Karpas-422 (cell line): ENCODE results near the gene ASXL1. TPM values are rescaled to one million over a fixed set of nuclear protein-coding genes. Genes with fewer than 3 reads are reported as not detected.
"Not testable (repeated sequence)": the region's sequence is repeated elsewhere in the genome, so short reads cannot be mapped to it uniquely, and the experiment has no call there.

Experiments used
- DNase-seq: peaks from one replicate; pipeline ENCODE4 v3.0.0-alpha.2; 2015
- H2AFZ ChIP-seq: fragments of 200-600 bp; sonication (generic); 2 replicates; pipeline ENCODE4 v1.6.1; 2014; ENCODE audit warnings: antibody characterized with exemption, low read length, mixed read lengths
- H3K27ac ChIP-seq: fragments of 200-600 bp; sonication (generic); 2 replicates; pipeline ENCODE4 v1.5.1; 2014; ENCODE audit warnings: mild to moderate bottlenecking, low read length, moderate library complexity
- H3K27me3 ChIP-seq: fragments of 200-600 bp; sonication (generic); 2 replicates; pipeline ENCODE4 v1.6.1; 2014; ENCODE audit warnings: low read length, mixed read lengths
- H3K36me3 ChIP-seq: fragments of 200-600 bp; sonication (generic); 2 replicates; pipeline ENCODE4 v1.6.1; 2014; ENCODE audit warnings: low read length, mixed read lengths; ENCODE audit not compliant: insufficient read depth
- H3K4me1 ChIP-seq: fragments of 200-600 bp; sonication (generic); 2 replicates; pipeline ENCODE4 v1.6.1; 2014; ENCODE audit warnings: mild to moderate bottlenecking, low read length, mixed read lengths
- H3K4me2 ChIP-seq: fragments of 200-600 bp; sonication (generic); 2 replicates; pipeline ENCODE4 v1.6.1; 2014; ENCODE audit warnings: low read length, low read depth, mild to moderate bottlenecking; ENCODE audit not compliant: poor library complexity, severe bottlenecking
- H3K4me3 ChIP-seq: fragments of 200-600 bp; sonication (generic); 2 replicates; pipeline ENCODE4 v1.5.1; 2014; ENCODE audit warnings: mild to moderate bottlenecking, antibody characterized with exemption, low read length, mixed read lengths
- H3K79me2 ChIP-seq: fragments of 200-600 bp; sonication (generic); 2 replicates; pipeline ENCODE4 v1.6.1; 2014; ENCODE audit warnings: mild to moderate bottlenecking, low read length, mixed read lengths
- H3K9ac ChIP-seq: fragments of 200-600 bp; sonication (generic); 2 replicates; pipeline ENCODE4 v1.6.0; 2014; ENCODE audit warnings: low read length
- H3K9me2 ChIP-seq: fragments of 200-600 bp; sonication (generic), shearing (Covaris generic); replicated peaks from 2 replicates; pipeline ENCODE4 v1.6.0; 2014; ENCODE audit warnings: mild to moderate bottlenecking, low read length, moderate library complexity; ENCODE audit not compliant: insufficient read depth
- H3K9me3 ChIP-seq: fragments of 300-700, 200-600 bp; sonication (generic); 2 replicates; pipeline ENCODE4 v1.6.1; 2014; ENCODE audit warnings: low read length, mixed read lengths
- H4K20me1 ChIP-seq: fragments of 200-600 bp; sonication (generic); 2 replicates; pipeline ENCODE4 v1.6.1; 2014; ENCODE audit warnings: mild to moderate bottlenecking, antibody characterized with exemption, low read length, low read depth; ENCODE audit not compliant: insufficient read depth
- total RNA-seq: library from RNA; depleted of rRNA; stranded (reverse); fragments of >200 nt; shearing (Covaris generic); gene quantifications from 2 replicates; pipeline ENCODE4 v1.2.3, GENCODE V29; 2014; ENCODE audit warnings: low replicate concordance

Gene ASXL1
- total RNA-seq, 1 experiment from 2014 or later, result 39.9 TPM

DNA sequence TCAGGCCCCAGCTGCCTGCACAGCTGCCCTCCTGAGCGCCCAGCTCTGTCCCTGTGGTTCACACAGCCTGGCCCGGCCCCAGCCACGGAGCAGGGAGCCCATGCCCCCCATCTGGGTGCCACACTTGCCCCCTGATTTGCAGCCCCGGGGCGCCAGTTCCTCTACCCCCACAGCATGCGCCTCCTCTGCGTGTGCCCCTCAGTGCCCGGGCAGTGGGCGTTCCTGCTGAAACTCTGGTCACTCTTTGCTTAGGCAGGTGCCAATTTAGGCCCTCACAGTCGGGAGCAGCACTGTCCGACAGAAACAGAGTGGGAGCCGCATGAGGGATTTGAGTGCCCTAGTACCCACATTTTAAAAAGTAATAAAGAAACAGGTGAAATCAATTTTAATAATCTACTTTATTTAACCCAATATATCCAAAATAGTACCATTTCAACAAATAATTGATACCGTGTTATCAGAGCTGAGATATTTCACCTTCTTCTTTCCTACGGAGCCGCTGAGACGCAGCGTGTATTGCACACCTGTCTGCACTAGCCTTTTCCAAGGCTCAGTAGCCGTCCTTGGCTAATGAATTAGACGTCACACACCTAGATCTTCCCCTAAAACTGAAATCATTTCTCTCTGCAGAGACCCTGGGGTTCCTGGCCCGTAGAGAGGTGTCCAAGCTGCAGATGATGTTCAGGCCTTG, 106.4 kb downstream of the ASXL1 start:
- H3K27ac ChIP-seq, result no peak overlapping the region
- no peaks in the 10 kb centered on the region for H3K27me3 ChIP-seq
- no peaks in the 10 kb centered on the region for H3K79me2 ChIP-seq
- no peak for DNase-seq
- no peak overlapping the region for H3K9ac ChIP-seq
- no peak overlapping the region for H3K4me3 ChIP-seq
- no peaks in the 10 kb centered on the region for H3K36me3 ChIP-seq
- H3K4me1 ChIP-seq, result peaks cover 4% of the 10 kb centered on the region; the same call in 1 of the 2 replicates
- no peaks in the 10 kb centered on the region for H3K9me2 ChIP-seq
- H3K4me2 ChIP-seq, result no peak overlapping the region
- H3K9me3 ChIP-seq, result no peaks in the 10 kb centered on the region
- H4K20me1 ChIP-seq, result no peaks in the 10 kb centered on the region
- no peak overlapping the region for H2AFZ ChIP-seq

DNA sequence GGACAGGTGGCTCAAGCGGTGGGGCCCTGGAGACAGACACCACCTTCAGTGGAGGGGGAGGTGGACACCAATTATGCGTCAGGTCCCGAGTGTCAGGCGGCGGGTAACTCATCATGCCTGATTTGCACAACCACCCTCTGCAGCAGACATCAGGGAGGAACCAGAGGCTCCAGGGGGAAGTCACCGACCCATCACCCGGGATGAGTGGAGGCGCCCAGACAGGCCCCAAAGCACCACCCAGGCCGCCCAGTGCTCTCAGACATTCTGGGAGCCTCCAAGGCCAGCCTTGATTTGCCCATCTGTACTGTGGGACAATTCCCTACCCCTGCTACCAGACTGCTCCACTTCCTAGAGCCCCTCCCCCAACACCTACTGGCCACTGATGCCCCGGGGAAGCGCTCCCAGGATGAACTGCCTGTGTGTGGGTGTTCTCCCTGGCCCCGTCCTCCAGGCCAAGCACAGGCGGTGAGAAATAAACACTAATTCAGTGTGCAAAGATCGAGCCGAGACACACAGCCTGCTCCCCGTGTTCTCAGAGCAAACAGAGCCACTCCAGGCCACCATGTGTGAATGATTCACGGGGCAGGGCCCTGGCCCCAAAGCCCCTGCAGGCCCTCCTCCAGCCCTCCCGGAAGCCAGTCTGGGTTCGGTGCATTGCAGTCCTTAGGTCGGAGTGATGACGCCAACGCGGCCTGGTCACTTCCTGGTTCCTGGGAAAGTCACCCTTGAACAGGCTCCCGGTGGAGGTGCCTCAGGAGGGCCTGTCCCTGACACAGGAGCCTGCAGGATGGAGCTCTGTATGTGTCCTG, 107.2 kb downstream of the ASXL1 start:
- Histone ChIP-seq H3K4me3 (no peak overlapping the region), H3K9me3 (no peaks in the 10 kb centered on the region), H3K9ac (no peak overlapping the region), H4K20me1 (no peaks in the 10 kb centered on the region), H3K27me3 (no peaks in the 10 kb centered on the region), H3K9me2 (no peaks in the 10 kb centered on the region), H3K27ac (no peak overlapping the region), H2AFZ (no peak overlapping the region), H3K4me2 (no peak overlapping the region), H3K4me1 (peaks cover 4% of the 10 kb centered on the region; the same call in 1 of the 2 replicates), H3K79me2 (no peaks in the 10 kb centered on the region), H3K36me3 (no peaks in the 10 kb centered on the region)
- DNase-seq, result no peak

DNA sequence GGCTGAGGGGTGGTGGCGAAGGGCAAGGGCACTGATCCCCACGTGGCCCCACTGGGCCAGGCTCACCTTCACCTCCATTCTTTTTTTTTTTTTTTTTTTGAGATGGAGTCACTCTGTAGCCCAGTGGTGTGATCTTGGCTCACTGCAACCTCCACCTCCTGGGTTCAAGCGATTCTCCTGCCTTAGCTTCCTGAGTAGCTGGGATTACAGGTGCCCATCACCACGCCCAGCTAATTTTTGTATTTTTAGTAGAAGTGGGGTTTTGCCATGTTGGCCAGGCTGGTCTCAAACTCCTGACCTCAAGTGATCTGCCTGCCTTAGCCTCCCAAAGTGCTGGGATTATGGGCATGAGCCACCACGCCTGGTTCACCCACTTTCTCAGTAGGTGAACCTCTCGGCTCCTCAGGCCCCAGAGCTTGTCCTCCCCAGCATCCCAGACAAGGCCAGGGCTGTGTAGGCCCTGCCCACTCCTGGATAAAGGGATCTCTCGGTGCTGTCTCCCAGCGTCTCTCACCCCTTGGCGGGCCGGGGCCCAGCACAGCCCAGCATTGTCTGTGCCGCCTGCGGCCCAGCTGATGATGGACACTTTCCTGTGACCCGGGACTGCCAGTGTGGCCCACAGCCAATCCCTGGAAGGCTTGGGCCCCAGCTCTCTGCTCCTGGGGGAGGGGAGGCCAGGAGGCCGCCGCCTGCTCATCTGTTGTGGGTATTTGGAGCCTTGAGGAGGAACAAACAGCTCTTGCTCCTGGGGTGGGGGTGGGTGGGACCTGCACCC, 108.0 kb downstream of the ASXL1 start:
- not testable (repeated sequence) for H4K20me1 ChIP-seq, H3K4me2 ChIP-seq, H3K9ac ChIP-seq, H3K4me1 ChIP-seq, H3K9me3 ChIP-seq, H3K79me2 ChIP-seq, H3K4me3 ChIP-seq, H3K27me3 ChIP-seq, DNase-seq, H2AFZ ChIP-seq, H3K9me2 ChIP-seq, H3K36me3 ChIP-seq, H3K27ac ChIP-seq

DNA sequence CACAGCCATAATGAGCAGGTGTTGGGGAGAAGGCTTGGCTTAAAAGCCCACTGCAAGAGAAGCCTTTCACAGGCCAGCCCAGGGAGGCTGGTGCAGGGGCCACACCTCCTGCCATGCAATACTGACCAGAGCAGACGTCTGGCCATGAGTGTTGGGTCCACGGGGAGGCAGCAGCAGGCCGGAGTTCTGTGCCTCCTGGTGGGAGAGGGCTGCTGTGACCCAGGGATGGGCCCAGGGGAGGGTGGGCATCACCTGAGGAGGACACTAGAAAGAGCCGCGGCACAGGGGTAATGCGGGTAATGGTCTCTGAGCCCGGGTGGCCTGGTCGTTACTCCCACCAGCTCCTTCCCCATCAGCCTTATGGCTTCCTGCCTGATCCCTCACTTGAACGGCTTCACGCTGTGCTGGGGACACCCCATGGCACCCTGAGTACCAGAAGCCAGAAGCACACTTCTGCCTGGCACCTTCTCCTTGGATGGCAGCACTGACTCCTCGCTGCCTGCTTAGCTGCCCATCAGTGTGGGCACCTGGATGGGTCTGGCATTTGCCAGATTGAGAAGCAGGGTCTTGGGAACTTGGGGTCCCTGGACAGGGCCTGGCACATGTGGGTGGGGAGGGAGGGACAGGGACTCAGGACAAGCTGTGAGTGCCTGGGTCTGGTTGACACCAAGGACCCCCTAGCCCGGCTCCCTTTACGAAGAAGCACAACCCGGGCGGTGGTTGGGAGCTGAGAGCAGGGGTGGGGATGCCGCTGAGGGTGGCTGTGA, 108.8 kb downstream of the ASXL1 start:
- no peak overlapping the region for H3K9ac ChIP-seq
- H2AFZ ChIP-seq, result no peak overlapping the region
- H3K9me2 ChIP-seq, result no peaks in the 10 kb centered on the region
- H3K79me2 ChIP-seq, result no peaks in the 10 kb centered on the region
- no peaks in the 10 kb centered on the region for H4K20me1 ChIP-seq
- no peak for DNase-seq
- no peak overlapping the region for H3K4me3 ChIP-seq
- no peak overlapping the region for H3K4me2 ChIP-seq
- H3K27ac ChIP-seq, result no peak overlapping the region
- H3K36me3 ChIP-seq, result no peaks in the 10 kb centered on the region
- H3K4me1 ChIP-seq, result peaks cover 4% of the 10 kb centered on the region; the same call in 1 of the 2 replicates
- H3K27me3 ChIP-seq, result no peaks in the 10 kb centered on the region
- no peaks in the 10 kb centered on the region for H3K9me3 ChIP-seq

DNA sequence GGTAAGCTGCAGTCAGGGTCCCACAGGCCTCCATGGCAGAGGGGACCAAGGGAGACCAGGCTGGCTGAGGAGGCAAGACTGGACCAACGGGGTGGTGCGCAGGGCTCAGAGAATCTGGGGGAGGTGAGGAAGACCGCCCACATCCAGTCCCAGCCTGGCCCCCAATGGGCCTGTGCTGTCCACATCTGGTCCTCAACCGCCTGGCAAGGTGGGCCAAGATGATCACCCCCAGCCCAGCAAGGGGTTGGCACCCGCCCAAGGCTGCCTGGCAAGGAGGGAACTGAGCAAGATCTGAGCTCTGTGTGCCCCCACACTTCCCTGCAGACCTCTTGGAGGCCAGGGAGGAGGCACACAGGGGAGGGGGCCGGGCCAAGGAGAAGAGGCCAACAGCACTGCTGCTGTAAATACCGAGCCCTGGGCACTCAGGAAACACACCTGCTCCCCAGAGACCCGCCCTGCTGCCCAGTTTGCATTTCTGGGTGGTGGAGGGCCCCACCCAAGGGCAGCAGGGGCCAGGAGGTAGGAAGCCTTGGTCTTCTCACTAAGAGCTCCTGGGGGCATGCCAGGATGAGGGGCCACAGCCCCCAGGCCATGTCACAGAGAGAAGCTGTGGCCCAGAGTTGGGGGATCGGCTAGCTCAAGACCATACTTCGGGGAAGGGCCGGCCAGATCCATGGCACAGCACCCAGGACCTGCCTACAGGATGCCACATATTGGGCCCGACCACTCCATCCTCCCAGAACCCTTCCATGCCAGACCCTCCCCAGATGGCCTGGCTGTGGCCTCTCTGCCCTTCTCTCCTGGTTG, 109.6 kb downstream of the ASXL1 start:
- H3K4me3 ChIP-seq, result no peak overlapping the region
- no peak overlapping the region for H3K9ac ChIP-seq
- no peaks in the 10 kb centered on the region for H3K9me2 ChIP-seq
- no peak for DNase-seq
- H3K4me1 ChIP-seq, result peaks cover 4% of the 10 kb centered on the region; the same call in 1 of the 2 replicates
- H3K27ac ChIP-seq, result no peak overlapping the region
- no peaks in the 10 kb centered on the region for H3K27me3 ChIP-seq
- H2AFZ ChIP-seq, result no peak overlapping the region
- no peaks in the 10 kb centered on the region for H4K20me1 ChIP-seq
- H3K9me3 ChIP-seq, result no peaks in the 10 kb centered on the region
- H3K4me2 ChIP-seq, result no peak overlapping the region
- H3K36me3 ChIP-seq, result no peaks in the 10 kb centered on the region
- no peaks in the 10 kb centered on the region for H3K79me2 ChIP-seq

DNA sequence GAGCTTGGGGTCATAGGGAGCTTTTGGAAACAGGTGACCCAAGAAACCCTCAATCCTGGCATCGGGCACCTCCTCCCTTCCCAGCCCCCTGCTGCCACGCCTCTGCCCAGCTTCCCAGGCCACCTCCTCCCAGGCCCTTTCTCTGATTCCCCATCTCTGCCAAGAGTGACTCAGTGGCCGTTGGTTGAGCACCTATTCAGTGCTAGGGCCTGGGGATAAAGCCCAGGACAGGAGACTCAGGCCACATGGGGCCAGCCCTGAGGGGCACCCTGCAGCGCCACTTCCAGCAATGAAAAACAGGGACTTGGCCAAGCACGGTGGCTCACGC, 110.1 kb downstream of the ASXL1 start:
- Histone ChIP-seq H3K4me3 (no peak overlapping the region), H3K4me2 (no peak overlapping the region), H3K79me2 (no peaks in the 10 kb centered on the region), H3K9me3 (no peaks in the 10 kb centered on the region), H3K9ac (no peak overlapping the region), H4K20me1 (no peaks in the 10 kb centered on the region), H3K36me3 (no peaks in the 10 kb centered on the region), H2AFZ (no peak overlapping the region), H3K27me3 (no peaks in the 10 kb centered on the region), H3K9me2 (no peaks in the 10 kb centered on the region), H3K4me1 (peaks cover 4% of the 10 kb centered on the region; the same call in 1 of the 2 replicates), H3K27ac (no peak overlapping the region)
- no peak for DNase-seq

DNA sequence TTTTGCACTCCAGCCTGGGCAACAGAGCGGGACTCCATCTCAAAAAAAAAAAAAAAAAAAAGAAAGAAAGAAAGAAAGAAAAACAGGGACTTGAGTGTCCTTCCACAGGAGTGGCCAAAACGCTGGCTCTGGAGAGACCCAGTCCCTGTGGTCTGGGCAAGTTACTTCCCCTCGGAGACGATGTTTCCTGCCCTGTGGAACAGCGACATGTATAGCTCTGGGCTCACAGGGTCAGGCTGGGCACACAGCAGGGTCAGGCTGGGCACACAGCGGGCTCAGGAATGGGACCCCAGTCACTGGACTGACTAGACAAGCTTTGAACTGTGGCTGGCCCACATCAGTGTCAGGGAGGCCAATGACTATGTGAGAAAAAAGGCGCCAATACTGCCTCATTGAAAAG, 110.7 kb downstream of the ASXL1 start:
- no peak overlapping the region for H3K4me3 ChIP-seq
- no peaks in the 10 kb centered on the region for H3K27me3 ChIP-seq
- H3K9me3 ChIP-seq, result no peaks in the 10 kb centered on the region
- no peaks in the 10 kb centered on the region for H3K9me2 ChIP-seq
- H3K36me3 ChIP-seq, result no peaks in the 10 kb centered on the region
- H3K27ac ChIP-seq, result no peak overlapping the region
- no peak overlapping the region for H3K9ac ChIP-seq
- no peak for DNase-seq
- no peak overlapping the region for H2AFZ ChIP-seq
- no peak overlapping the region for H3K4me2 ChIP-seq
- H4K20me1 ChIP-seq, result no peaks in the 10 kb centered on the region
- H3K79me2 ChIP-seq, result no peaks in the 10 kb centered on the region
- H3K4me1 ChIP-seq, result peaks cover 4% of the 10 kb centered on the region; the same call in 1 of the 2 replicates
